ENCODE measurements around the gene JAG2.

The JAG2 gene

GRCh38 chr14:105099778-105100177 lies 68.8 kb downstream of the JAG2 start:
- TF ChIP-seq CTCF (conservative IDR thresholded peaks at IDR 0.05; ENCODE audit: low read depth): no peak
- CTCF ChIA-PET: no interaction called here
- POLR2A ChIA-PET (ENCODE audit: low non-redundant PET): no interaction called here
- H3K27ac ChIP-seq: no peak overlapping the region
- DNase-seq (ENCODE audit: low spot score): no peak

- CTCF ChIA-PET: interaction anchor here (0.6 to 0.7 kb wide), 2 partner anchors 11 to 66 kb away, joined by 3 to 5 read pairs; no protein-coding TSS in a partner anchor
- no peak for DNase-seq (ENCODE audit: low spot score)
- POLR2A ChIA-PET (ENCODE audit: low non-redundant PET): no interaction called here
- TF ChIP-seq CTCF (conservative IDR thresholded peaks at IDR 0.05; ENCODE audit: low read depth): no peak
- peak overlapping the region; percentile 77 for H3K27ac ChIP-seq
Observed at GRCh38 chr14:105098316-105098715, 70.3 kb downstream of the JAG2 start.

GRCh38 chr14:105097794-105098127 lies 70.8 kb downstream of the JAG2 start:
- TF ChIP-seq CTCF (conservative IDR thresholded peaks at IDR 0.05; ENCODE audit: low read depth): no peak
- POLR2A ChIA-PET (ENCODE audit: low non-redundant PET): interaction anchor here (0.6 kb wide), 1 partner anchor 61 kb away, joined by 4 read pairs; no protein-coding TSS in a partner anchor
- CTCF ChIA-PET: interaction anchor here (0.6 to 1.4 kb wide), 3 partner anchors 10 to 66 kb away, joined by 3 to 5 read pairs (median 4); no protein-coding TSS in a partner anchor
- peak overlapping the region; percentile 77 for H3K27ac ChIP-seq
- DNase-seq (ENCODE audit: low spot score): no peak

GRCh38 chr14:105096206-105096875 lies 72.2 kb downstream of the JAG2 start:
- no peak for DNase-seq (ENCODE audit: low spot score)
- CTCF ChIA-PET: interaction anchor here (1.4 kb wide), 1 partner anchor 23 kb away, joined by 4 read pairs; no protein-coding TSS in a partner anchor
- TF ChIP-seq CTCF (conservative IDR thresholded peaks at IDR 0.05; ENCODE audit: low read depth): no peak
- H3K27ac ChIP-seq: peak overlapping the region; percentile 77
- POLR2A ChIA-PET (ENCODE audit: low non-redundant PET): no interaction called here

GRCh38 chr14:105095236-105095805 lies 73.3 kb downstream of the JAG2 start:
- ChIA-PET POLR2A (ENCODE audit: low non-redundant PET) (no interaction called here), CTCF (interaction anchor here (1.0 kb wide), 1 partner anchor 8 kb away, joined by 4 read pairs; no protein-coding TSS in a partner anchor)
- peak overlapping the region; percentile 100 for H3K27ac ChIP-seq
- no peak for DNase-seq (ENCODE audit: low spot score)
- no peak for TF ChIP-seq CTCF (conservative IDR thresholded peaks at IDR 0.05; ENCODE audit: low read depth)

GRCh38 chr14:105094193-105094907 lies 74.2 kb downstream of the JAG2 start:
- H3K27ac ChIP-seq: peak overlapping the region; percentile 100
- DNase-seq (ENCODE audit: low spot score): no peak
- ChIA-PET POLR2A (ENCODE audit: low non-redundant PET) (no interaction called here), CTCF (interaction anchor here (0.6 to 0.8 kb wide), 7 partner anchors 65 to 1560 kb away, joined by 3 to 4 read pairs (median 3); no protein-coding TSS in a partner anchor)
- no peak for TF ChIP-seq CTCF (conservative IDR thresholded peaks at IDR 0.05; ENCODE audit: low read depth)

Measured in RWPE1 (cell line).